A673 (cell line): ENCODE data around the gene TRIM38.

Experiments
- CTCF ChIP-seq: fragments of 300-800, 200-600 bp; sonication (generic); conservative IDR thresholded peaks from 2 replicates; pipeline ENCODE4 v1.5.1; 2017; ENCODE audit warnings: low read depth, mild to moderate bottlenecking, antibody characterized with exemption, low read length, moderate library complexity, mixed read lengths
- EZH2 ChIP-seq: fragments of 200-600 bp; sonication (generic); IDR thresholded peaks from 2 replicates; pipeline ENCODE4 v1.6.1; 2017; ENCODE audit warnings: borderline replicate concordance, low read depth, mild to moderate bottlenecking, mixed read lengths, antibody characterized with exemption, low read length; ENCODE audit not compliant: poor library complexity, severe bottlenecking

- peak; percentile 81 for TF ChIP-seq CTCF
- no peak for TF ChIP-seq EZH2
Measured at GRCh38 chr6:26003102-26003694, 40.6 kb downstream of the TRIM38 start.
